H1 (cell line): ENCODE measurements around the gene ZBTB20. TPM values are rescaled to one million over a fixed set of nuclear protein-coding genes. Genes with fewer than 3 reads are reported as not detected.

Experiments used
- CTCF ChIA-PET: fragments of 300-600 bp; sonication (Branson Sonifier 250); formaldehyde crosslinking; loops from one replicate; lab custom pipeline; 2021; ENCODE audit not compliant: partially characterized antibody; lab: Charles Lee
- POLR2A ChIA-PET: fragments of 300-600 bp; sonication (Branson Sonifier 250); formaldehyde crosslinking; loops from one replicate; lab custom pipeline; 2021; ENCODE audit warnings: inconsistent platforms; ENCODE audit not compliant: partially characterized antibody; lab: Charles Lee
- DNase-seq, 2 experiments: peaks; one replicate each; pipeline versions ENCODE4 v3.0.0 to v3.0.0-alpha.2; 2010 to 2022; ENCODE audit warnings: low spot score in 2 of 2, low read depth in 1 of 2, mixed read lengths in 1 of 2
- FAIRE-seq: peaks from 2 replicates; lab custom pipeline; 2011; peaks lifted over from hg19 to GRCh38; lab: Jason Lieb, UNC
- H2AFZ ChIP-seq: 2 replicates; pipeline ENCODE4 v1.8.1; 2012; ENCODE audit warnings: low read length, inconsistent platforms
- H2AK5ac ChIP-seq: 2 replicates; pipeline ENCODE4 v1.6.1; 2013; ENCODE audit warnings: low read depth, low read length
- H2BK120ac ChIP-seq: replicated peaks from 2 replicates; pipeline ENCODE3; 2013; ENCODE audit warnings: low read depth, low read length, inconsistent platforms
- H2BK12ac ChIP-seq: 2 replicates; pipeline ENCODE4 v1.6.1; 2013; ENCODE audit warnings: low read depth, low read length
- H2BK15ac ChIP-seq: 2 replicates; pipeline ENCODE4 v1.6.1; 2013; ENCODE audit warnings: low read length
- H2BK20ac ChIP-seq: 2 replicates; pipeline ENCODE4 v1.6.1; 2013; ENCODE audit warnings: low read length
- H2BK5ac ChIP-seq: 2 replicates; pipeline ENCODE4 v1.6.1; 2013; ENCODE audit warnings: low read depth, low read length
- H3K14ac ChIP-seq: 2 replicates; pipeline ENCODE4 v1.6.1; 2013; ENCODE audit warnings: inconsistent platforms; ENCODE audit not compliant: insufficient read length
- H3K18ac ChIP-seq: 2 replicates; pipeline ENCODE4 v1.6.1; 2013; ENCODE audit warnings: low read length; ENCODE audit errors: extremely low read depth
- H3K23ac ChIP-seq: 2 replicates; pipeline ENCODE4 v1.6.1; 2013; ENCODE audit warnings: inconsistent platforms; ENCODE audit not compliant: insufficient read length
- H3K23me2 ChIP-seq: 2 replicates; pipeline ENCODE4 v1.6.1; 2013; ENCODE audit warnings: low read depth, low read length
- H3K27ac ChIP-seq: 2 replicates; pipeline ENCODE4 v1.6.1; 2011; ENCODE audit warnings: low read depth, low read length, inconsistent platforms
- H3K27me3 ChIP-seq, 4 experiments: replicated peaks in 1 of 4; 1 replicate in 1 of 4; 2 replicates in 3 of 4; pipeline versions ENCODE4 v1.6.1 to v1.8.1; 2011 to 2013; ENCODE audit warnings: low read length in 3 of 4, mild to moderate bottlenecking in 3 of 4, inconsistent platforms in 2 of 4, mixed read lengths in 2 of 4, moderate library complexity in 1 of 4; ENCODE audit not compliant: control insufficient read depth in 3 of 4, insufficient read depth in 3 of 4; ENCODE audit errors: extremely low read depth in 1 of 4
- H3K36me3 ChIP-seq, 4 experiments: 2 replicates each; pipeline versions ENCODE4 v1.6.1 to v1.8.1; 2011 to 2013; ENCODE audit warnings: mild to moderate bottlenecking in 4 of 4, low read length in 3 of 4, moderate library complexity in 2 of 4, control low read depth in 1 of 4, inconsistent platforms in 1 of 4; ENCODE audit not compliant: insufficient read depth in 4 of 4, control insufficient read depth in 2 of 4
- H3K4ac ChIP-seq: replicated peaks from 2 replicates; pipeline ENCODE3; 2013; ENCODE audit warnings: low read length, low read depth, mixed read lengths, inconsistent platforms; ENCODE audit not compliant: insufficient read length
- H3K4me1 ChIP-seq, 4 experiments: replicated peaks in 1 of 4; 1 replicate in 1 of 4; 2 replicates in 3 of 4; pipeline versions ENCODE4 v1.6.1 to v1.8.1; 2011 to 2013; ENCODE audit warnings: low read length in 3 of 4, inconsistent platforms in 2 of 4, mixed read lengths in 1 of 4; ENCODE audit not compliant: insufficient read depth in 4 of 4, control insufficient read depth in 3 of 4
- H3K4me2 ChIP-seq, 2 experiments: 2 replicates each; pipeline versions ENCODE4 v1.6.1 to v1.8.1; 2011 to 2013; ENCODE audit warnings: low read depth in 2 of 2, low read length in 2 of 2, control low read depth in 1 of 2, inconsistent platforms in 1 of 2, mild to moderate bottlenecking in 1 of 2; ENCODE audit not compliant: insufficient read depth in 1 of 2
- H3K4me3 ChIP-seq, 4 experiments: fragments of 200-600, 300-600 bp in 1 of 4; sonication (generic), shearing (Covaris generic), sonication (Bioruptor Twin) in 1 of 4; 2 replicates each; pipeline versions ENCODE4 v1.5.1 to v1.8.1; 2011 to 2016; ENCODE audit warnings: low read length in 4 of 4, low read depth in 3 of 4, control low read depth in 2 of 4, inconsistent platforms in 2 of 4, mild to moderate bottlenecking in 2 of 4, mixed read lengths in 1 of 4, moderate library complexity in 1 of 4; ENCODE audit not compliant: insufficient read depth in 2 of 4; ENCODE audit errors: extremely low read depth in 1 of 4
- H3K56ac ChIP-seq: replicated peaks from 2 replicates; pipeline ENCODE3; 2013; ENCODE audit warnings: low read depth, mild to moderate bottlenecking, mixed read lengths, low read length, inconsistent platforms; ENCODE audit not compliant: insufficient read length
- H3K79me1 ChIP-seq: 2 replicates; pipeline ENCODE4 v1.6.1; 2013; ENCODE audit warnings: low read depth, low read length, control low read depth
- H3K79me2 ChIP-seq, 2 experiments: 2 replicates each; pipeline versions ENCODE4 v1.6.1 to v1.8.1; 2012 to 2013; ENCODE audit warnings: low read length in 2 of 2, mild to moderate bottlenecking in 2 of 2, inconsistent platforms in 1 of 2; ENCODE audit not compliant: insufficient read depth in 2 of 2, control insufficient read depth in 1 of 2
- H3K9ac ChIP-seq, 4 experiments: replicated peaks in 1 of 4; 1 replicate in 1 of 4; 2 replicates in 3 of 4; pipeline versions ENCODE4 v1.6.1 to v1.8.1; 2011 to 2013; ENCODE audit warnings: low read depth in 3 of 4, low read length in 3 of 4, control low read depth in 2 of 4, mild to moderate bottlenecking in 2 of 4, moderate library complexity in 2 of 4, inconsistent platforms in 1 of 4; ENCODE audit errors: extremely low read depth in 1 of 4
- H3K9me3 ChIP-seq, 2 experiments: 2 replicates each; pipeline versions ENCODE4 v1.6.1 to v1.8.1; 2012 to 2013; ENCODE audit warnings: mild to moderate bottlenecking in 2 of 2, moderate library complexity in 2 of 2, control low read depth in 1 of 2, inconsistent platforms in 1 of 2, low read depth in 1 of 2, low read length in 1 of 2, mixed read lengths in 1 of 2; ENCODE audit not compliant: insufficient read depth in 2 of 2
- H4K20me1 ChIP-seq, 2 experiments: replicated peaks in 1 of 2; 2 replicates each; pipeline versions ENCODE3 to v1.8.1; 2011 to 2013; ENCODE audit warnings: inconsistent platforms in 2 of 2, low read length in 2 of 2, mild to moderate bottlenecking in 1 of 2; ENCODE audit not compliant: insufficient read depth in 2 of 2, control insufficient read depth in 1 of 2
- H4K5ac ChIP-seq: 2 replicates; pipeline ENCODE4 v1.6.1; 2013; ENCODE audit warnings: low read length, low read depth, mixed read lengths, inconsistent platforms; ENCODE audit not compliant: insufficient read length
- H4K8ac ChIP-seq: 2 replicates; pipeline ENCODE4 v1.8.0; 2013; ENCODE audit warnings: mild to moderate bottlenecking, moderate library complexity, low read length, inconsistent platforms; ENCODE audit not compliant: insufficient read depth; ENCODE audit errors: extremely low read depth
- H4K91ac ChIP-seq: replicated peaks from 2 replicates; pipeline ENCODE3; 2013; ENCODE audit warnings: low read length, mixed read lengths, inconsistent platforms; ENCODE audit not compliant: insufficient read length
- CHD2 ChIP-seq: IDR thresholded peaks from 2 replicates; pipeline ENCODE4 v1.6.1; 2012; ENCODE audit warnings: low read length, improper control_type of control experiment
- CREB1 ChIP-seq: IDR thresholded peaks from 2 replicates; pipeline ENCODE4 v1.6.1; 2012; ENCODE audit warnings: inconsistent platforms
- EP300 ChIP-seq, 2 experiments: IDR thresholded peaks; 1 replicate in 1 of 2; 2 replicates in 1 of 2; pipeline ENCODE4 v1.6.1; 2011 to 2012; ENCODE audit warnings: low read depth in 2 of 2, low read length in 2 of 2, mild to moderate bottlenecking in 2 of 2, borderline replicate concordance in 1 of 2, inconsistent platforms in 1 of 2, moderate library complexity in 1 of 2
- GTF2F1 ChIP-seq: IDR thresholded peaks from 2 replicates; pipeline ENCODE4 v1.6.1; 2012; ENCODE audit warnings: low read depth, low read length, improper control_type of control experiment, borderline replicate concordance
- RBBP5 ChIP-seq: IDR thresholded peaks from 2 replicates; pipeline ENCODE4 v1.7.1; 2012; ENCODE audit warnings: low read depth, mild to moderate bottlenecking, inconsistent platforms, low read length, moderate library complexity, borderline replicate concordance
- RFX5 ChIP-seq: IDR thresholded peaks from 2 replicates; pipeline ENCODE4 v1.6.1; 2011; ENCODE audit warnings: low read depth, low read length, improper control_type of control experiment, borderline replicate concordance
- SP1 ChIP-seq: IDR thresholded peaks from 2 replicates; pipeline ENCODE4 v1.6.1; 2011; ENCODE audit warnings: low read depth, low read length
- TBP ChIP-seq: IDR thresholded peaks from 2 replicates; pipeline ENCODE4 v1.6.1; 2011; ENCODE audit warnings: low read depth, low read length, improper control_type of control experiment
- WGBS, 2 experiments: shearing (Covaris generic) in 1 of 2; methylation state at CpG; one replicate each; pipeline versions ENCODE4 v1.1.6 to v1.1.7; 2013 to 2015; ENCODE audit warnings: low lambda C conversion rate in 2 of 2, mixed read lengths in 2 of 2, inconsistent platforms in 1 of 2, low coverage in 1 of 2, missing lambda C conversion rate in 1 of 2; ENCODE audit not compliant: insufficient replicate concordance in 2 of 2, insufficient coverage in 1 of 2, insufficient read length in 1 of 2; ENCODE audit errors: extremely low coverage in 1 of 2, missing lambda C conversion rate in 1 of 2; 5-methylcytosine and 5-hydroxymethylcytosine counted together
- polyA plus RNA-seq, 7 experiments: library from polyadenylated mRNA; depleted of rRNA in 3 of 7; stranded (reverse) in 5 of 7; unstranded in 2 of 7; fragments of >200 nt in 5 of 7; fragments of 200-250 nt in 2 of 7; gene quantifications; 1 replicate in 5 of 7; 2 replicates in 1 of 7; 4 replicates in 1 of 7; pipeline versions ENCODE4 v1.2.1 to v1.2.3, GENCODE V29; 2011 to 2013; ENCODE audit warnings: missing spikeins in 2 of 7, mixed read lengths in 2 of 7
- total RNA-seq: library from RNA; stranded (reverse); fragmentation: NEBNext Ultra II Directional; extraction: Animal tissue kit (Norgen Biotek cat#: 25700); gene quantifications from 2 replicates; pipeline ENCODE4 v1.2.1, GENCODE V29; 2021

Gene ZBTB20
- total and polyA plus RNA-seq, 2 of the 8 experiments (the other 6 are each of a cell fraction or from before 2014, with no cell fraction given) = 0.35 to 1.3 TPM

- DNase-seq (no peak), FAIRE-seq (peak; percentile 95)
- no peak overlapping the region for H3K56ac ChIP-seq
- no peak overlapping the region for H4K91ac ChIP-seq
- H3K23me2 ChIP-seq = peaks cover 1% of the 10 kb centered on the region; the same call in 1 of the 2 replicates
- H3K14ac ChIP-seq = no peak overlapping the region
- no peaks in the 10 kb centered on the region for H3K79me1 ChIP-seq
- no peak overlapping the region for H2BK5ac ChIP-seq
- H3K18ac ChIP-seq = no peak overlapping the region
- H2BK15ac ChIP-seq = no peak overlapping the region
- H3K36me3 ChIP-seq = no peaks in the 10 kb centered on the region
- no peak overlapping the region for H3K4me2 ChIP-seq
- H3K79me2 ChIP-seq = no peaks in the 10 kb centered on the region
- 36% methylated on average over 3 of the region's 3 CpGs; no CpG with 5 or more reads in 1 of the 2 experiments for WGBS, 2 experiments
- H3K23ac ChIP-seq = no peak overlapping the region
- H4K20me1 ChIP-seq = no peaks in the 10 kb centered on the region
- no peak overlapping the region for H2BK12ac ChIP-seq
- CTCF ChIA-PET = interaction anchor here (0.5 kb wide), 1 partner anchor 9 kb away, joined by 3 read pairs; no protein-coding TSS in a partner anchor
- no peak overlapping the region for H2BK20ac ChIP-seq
- POLR2A ChIA-PET = no interaction called here
- H4K8ac ChIP-seq = no peak overlapping the region
- H3K9ac ChIP-seq = no peak overlapping the region
- H3K4ac ChIP-seq = no peak overlapping the region
- peaks cover 0 to 11% (median 0%) of the 10 kb centered on the region in 4 experiments; a peak in 2 of 7 replicates for H3K4me1 ChIP-seq
- TF ChIP-seq CHD2 (peak; percentile 22; the same call in 1 of the 2 replicates), GTF2F1 (no peak), RBBP5 (no peak), CREB1 (peak; percentile 44; the same call in 1 of the 2 replicates), SP1 (peak; percentile 56; the same call in 1 of the 2 replicates), TBP (no peak), RFX5 (peak; percentile 93), EP300 (IDR thresholded peaks at IDR 0.05; ENCODE audit: borderline replicate concordance in 1 of 2, low read depth in 2 of 2, low read length in 2 of 2) (peak; percentile 23 to 86)
- H2AFZ ChIP-seq = no peak overlapping the region
- H2BK120ac ChIP-seq = no peak overlapping the region
- H4K5ac ChIP-seq = no peak overlapping the region
- H3K27ac ChIP-seq = no peak overlapping the region
- no peak overlapping the region for H2AK5ac ChIP-seq
- H3K4me3 ChIP-seq = no peak overlapping the region
- H3K27me3 ChIP-seq = no peaks in the 10 kb centered on the region
- H3K9me3 ChIP-seq = no peaks in the 10 kb centered on the region
Observed at GRCh38 chr3:114519415-114519814, 627.7 kb downstream of the ZBTB20 start.
